HG03280 (cell line): ENCODE results near the gene ZNF467.

Experiments used
- ATAC-seq: cut with Tn5 transposase; IDR thresholded peaks from one replicate; pipeline ENCODE4 v1.9.1; 2021; ENCODE audit warnings: mild to moderate bottlenecking, moderate library complexity; ENCODE audit not compliant: unreplicated experiment

The ZNF467 gene

DNA sequence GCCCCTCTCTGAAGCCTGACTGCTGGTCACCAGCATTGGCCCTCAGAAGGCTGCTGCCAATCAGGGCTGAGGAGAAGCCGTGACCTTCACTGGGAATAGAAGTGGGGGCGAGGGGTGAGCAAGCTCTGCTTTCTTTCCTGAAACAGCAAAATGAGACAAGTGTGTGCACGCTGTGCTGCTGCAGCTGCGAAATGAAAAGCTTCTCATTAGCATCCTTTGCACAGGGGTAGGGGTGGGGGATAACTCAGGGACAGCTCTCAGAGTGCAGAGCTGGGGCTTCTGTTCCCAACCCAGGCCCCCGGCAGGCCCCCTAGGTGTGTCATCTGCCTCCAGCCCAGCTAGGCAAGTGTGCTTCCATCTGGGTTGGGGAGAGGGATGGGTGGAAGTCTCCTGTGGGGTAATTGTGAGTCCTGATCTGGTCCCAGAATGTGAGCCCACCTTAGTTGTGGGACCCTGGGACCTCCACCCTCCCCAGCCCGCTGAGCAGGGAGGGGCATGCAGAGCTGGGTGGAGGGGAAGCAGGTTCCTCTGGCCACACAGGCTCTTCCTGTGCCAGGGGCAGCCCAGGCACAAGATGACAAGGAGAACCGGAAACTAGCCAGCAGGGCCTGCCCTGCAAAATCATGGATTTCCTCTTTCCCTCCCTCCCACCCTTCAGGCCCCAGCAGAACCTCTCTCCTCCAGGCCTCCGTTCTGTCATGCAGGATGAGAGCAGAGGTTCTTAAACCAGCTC is 22.2 kb downstream of the ZNF467 start:
- ATAC-seq, result no peak

DNA sequence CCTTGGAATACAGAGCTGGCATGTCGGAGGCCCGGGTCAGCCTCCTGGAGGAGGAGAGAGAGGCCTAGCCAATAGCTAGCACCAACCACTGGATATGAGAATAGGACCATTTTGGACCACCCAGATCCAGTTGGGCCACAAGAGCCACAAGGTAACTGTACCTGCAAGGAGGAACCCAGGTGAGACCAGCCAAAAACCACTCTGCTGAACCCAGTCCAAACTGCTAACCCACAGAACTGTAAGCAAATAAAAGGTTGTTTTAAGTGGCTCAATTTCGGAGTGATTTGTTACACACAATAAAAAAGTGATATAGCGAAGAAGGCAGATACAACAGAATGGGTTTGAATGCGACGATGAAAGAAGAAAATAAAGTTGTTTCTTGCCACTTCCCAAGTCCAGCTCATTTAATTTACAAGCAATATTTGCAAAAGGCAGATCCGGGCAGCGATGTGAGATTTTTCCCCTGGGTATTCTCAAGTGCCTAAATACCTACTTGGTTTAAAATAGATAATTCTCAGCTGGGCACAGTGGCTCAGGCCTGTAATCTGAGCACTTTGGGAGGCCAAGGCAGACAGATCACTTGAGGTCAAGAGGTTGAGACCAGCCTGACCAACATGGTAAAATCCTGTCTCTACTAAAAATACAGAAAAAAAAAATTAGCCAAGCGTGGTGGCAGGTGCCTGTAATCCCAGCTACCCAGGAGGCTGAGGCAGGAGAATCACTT is 23.1 kb downstream of the ZNF467 start:
- ATAC-seq, result no peak

DNA sequence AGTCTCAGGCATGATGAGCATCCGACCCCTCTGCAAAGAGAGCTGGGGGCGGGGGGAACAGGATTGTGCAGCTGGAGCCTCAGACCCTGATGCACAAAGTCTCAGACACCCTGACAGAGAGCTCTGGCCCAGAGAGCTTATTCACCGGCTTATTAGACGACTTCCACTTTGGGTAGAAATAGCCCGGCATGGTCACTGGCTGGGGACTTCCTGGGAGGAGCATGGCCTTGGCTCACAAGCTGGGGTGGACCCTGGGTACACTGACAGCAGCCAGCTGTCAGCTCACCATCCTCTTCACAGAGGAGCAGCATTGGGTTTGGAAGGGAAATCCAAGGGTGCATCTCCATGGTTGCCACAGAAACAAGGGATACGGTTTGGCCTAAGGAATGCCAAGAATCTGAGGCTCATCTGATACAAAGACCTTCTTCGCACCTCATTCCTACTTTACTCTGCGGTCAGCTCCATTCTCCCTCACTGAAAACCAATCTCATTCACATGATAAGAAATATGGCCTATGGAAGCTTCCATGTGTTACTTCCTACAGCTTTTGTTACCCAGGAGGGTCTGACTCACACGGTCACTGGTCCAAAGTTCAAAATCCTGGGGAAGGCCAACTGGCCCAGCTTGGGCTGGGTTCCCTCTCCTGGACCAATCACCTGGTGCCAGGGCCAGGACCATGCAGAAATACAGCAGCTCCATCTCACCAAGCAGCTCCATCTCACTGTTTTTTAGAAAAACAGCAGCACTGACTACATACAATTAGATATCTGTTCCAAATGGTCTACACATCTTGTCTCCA is 25.1 kb downstream of the ZNF467 start:
- no peak for ATAC-seq

DNA sequence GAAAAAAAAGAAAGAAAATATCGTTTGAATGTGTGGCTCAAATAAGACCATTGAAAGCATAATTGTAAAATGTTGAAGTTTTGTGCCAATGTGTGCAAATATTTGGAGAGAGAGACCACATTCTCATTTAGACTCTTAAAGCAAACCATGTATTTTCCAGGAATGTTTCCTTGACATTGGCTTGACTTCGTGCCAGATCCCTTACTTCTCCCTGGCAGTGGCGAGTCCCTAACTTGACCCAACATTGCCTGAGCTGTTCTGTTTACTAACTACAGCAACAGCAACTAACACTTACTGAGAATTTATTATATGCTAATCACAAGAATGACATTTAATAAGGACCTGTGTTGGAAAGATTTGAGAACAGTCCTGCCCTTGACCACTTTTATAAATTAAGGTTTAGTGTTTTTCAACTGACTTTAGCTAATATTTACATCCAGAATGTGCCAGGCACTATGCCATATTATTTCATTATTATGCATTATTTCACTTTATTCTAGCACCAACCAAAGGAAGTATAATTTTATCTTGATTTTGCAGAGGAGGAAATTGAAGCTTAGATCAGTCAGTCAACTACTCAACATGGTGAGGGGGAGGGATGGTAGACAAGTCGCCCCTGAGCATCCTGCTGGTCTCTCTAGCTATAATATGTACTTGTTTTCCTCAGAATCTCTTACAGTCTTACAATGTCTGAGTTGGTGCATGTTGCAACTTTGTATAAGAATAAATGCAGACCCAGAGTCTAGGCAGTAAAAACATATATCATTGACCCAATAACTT is 29.7 kb downstream of the ZNF467 start:
- ATAC-seq, result no peak

DNA sequence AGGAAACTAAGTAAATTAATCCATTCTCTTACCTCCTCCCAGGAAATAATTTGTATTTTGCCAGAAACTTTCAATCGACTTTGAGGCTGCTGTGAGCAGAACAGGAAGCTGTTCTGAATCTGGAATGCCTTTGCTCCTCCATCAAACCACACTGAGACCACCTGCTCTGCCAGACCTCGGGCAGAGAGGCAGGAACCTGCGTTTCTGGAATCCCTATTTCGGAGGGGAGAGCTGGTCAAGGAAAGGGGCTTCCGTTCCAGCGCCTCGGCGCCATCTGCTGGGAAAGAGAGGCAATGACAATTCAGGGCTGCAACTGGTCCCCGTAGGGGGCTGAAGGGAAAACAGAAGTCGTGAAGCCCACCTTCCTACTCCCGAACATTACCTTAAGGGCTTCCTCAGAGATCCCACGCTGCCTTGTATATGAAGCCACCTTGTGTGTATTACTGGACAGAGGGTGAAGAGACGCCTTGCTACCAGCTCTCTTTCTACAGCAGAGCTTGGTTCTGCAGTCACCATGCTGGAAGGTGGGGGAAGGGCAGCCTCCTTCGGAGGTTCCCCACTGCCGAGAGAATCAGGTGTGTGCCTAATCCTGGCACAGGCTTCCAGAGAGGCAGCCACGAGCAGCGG is 31.2 kb downstream of the ZNF467 start:
- ATAC-seq, result peak; percentile 61

DNA sequence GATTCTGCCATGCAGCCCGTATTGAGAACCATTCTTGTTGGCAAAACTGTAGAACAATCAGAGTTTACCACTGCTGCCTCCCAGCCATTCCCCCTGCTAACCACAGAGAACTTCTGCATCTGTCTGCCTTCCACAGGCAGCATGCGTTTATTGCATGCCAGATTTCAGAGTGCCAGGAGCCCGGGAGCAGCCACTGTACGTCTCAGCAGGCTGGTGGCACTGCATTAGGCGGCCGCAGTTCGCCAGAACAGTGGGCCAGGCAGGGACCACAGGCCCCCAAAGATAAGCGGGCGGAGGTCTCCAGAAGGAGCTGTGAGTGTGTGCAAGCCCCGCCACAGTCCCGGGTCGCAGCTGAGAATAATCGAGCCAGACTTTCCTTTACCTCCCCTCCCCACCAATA is 31.8 kb downstream of the ZNF467 start:
- ATAC-seq, result no peak

DNA sequence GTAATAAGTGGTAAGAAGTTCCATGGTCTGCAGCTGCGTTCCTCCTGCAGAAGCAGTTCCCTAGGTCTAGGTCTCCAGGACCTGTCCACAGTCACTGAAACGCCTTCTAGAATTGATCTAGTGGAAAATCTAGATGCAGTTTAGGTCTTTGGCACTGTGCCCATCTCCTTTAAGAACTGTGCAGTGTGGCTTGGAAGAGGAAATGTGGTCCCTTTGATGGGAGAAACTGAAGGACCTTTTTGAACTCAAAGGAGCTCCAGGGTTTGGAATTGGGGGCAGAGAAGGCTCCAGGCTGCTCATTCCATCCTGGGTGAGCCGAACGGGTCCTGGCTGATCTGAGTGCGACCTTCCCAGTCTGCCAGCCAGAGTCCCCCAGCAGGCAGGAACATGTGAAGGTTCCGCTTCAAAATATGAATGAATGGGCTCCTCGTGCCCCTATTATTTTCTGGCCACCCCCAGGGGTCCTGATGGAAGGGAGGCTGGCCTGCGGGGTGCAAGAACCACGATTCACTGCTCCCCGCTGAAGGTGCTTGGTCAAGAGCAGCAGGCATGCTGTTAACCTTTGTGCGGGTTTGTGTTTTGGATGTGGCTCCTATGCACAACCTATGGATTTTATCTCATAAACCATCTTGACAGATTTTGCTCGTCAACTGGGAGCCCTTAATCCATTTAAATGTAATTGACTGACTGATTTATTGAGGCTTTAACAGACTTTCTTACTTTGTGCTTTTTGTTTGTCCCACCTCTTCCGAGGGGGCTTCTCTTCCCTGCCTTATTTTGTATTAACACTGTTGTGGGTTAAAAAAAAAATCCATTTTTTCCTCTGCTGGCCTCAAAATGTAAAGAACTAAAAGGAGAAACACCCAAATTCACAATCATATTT is 36.7 kb downstream of the ZNF467 start:
- ATAC-seq, result no peak

DNA sequence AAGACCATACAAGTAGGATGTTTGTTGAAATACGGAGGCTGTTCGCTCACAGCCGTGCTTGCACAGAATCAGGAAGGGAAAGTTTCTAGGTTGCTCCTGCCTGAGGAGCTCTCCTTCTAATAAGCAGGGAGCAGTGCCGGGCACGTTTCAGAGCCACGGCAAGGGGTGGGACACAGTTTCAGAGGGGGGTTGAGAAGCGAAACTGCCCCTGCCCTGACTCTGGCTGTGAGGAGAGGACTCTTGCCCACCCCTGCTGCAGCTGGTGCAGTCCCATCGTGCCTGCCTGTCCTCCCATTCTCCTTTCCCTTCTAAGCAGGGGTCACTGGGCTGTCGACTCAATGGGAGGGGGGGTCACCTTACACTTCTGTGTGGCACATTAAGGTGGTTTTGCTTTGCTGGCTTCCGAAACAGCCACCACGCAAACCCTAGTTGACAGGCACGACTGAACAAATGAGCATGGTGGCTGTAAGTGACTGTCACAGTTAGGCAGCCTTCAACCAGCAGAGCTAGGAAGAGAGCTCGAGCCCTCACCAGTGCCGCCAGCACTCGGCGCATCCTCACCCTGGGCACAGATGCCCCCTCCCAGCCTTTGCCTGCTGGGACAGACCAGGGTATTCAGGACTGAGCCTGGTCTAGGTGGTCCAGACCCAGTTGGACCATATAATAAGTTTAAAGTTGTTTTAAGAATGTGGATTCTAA is 37.5 kb downstream of the ZNF467 start:
- ATAC-seq, result no peak

DNA sequence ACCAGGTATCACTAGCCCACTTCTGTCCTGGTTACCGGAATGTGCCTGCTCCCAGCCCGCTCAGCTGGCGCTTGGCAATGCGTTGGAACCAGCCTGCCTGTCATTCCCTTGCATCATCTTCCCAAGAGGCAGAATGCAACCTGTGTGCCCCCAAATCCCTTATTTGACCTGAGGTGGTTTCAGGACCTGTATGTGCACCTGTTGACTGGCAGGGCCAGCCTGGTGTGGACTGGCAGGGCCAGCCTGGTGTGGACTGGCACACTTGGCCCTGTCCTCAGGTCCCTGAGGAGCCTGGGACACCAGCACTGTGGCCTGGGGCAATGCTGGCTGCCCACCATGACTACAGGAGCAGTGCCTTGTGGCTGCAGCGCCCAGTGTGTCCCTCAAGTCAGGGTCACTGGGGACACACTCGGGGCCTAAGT is 38.2 kb downstream of the ZNF467 start:
- no peak for ATAC-seq

DNA sequence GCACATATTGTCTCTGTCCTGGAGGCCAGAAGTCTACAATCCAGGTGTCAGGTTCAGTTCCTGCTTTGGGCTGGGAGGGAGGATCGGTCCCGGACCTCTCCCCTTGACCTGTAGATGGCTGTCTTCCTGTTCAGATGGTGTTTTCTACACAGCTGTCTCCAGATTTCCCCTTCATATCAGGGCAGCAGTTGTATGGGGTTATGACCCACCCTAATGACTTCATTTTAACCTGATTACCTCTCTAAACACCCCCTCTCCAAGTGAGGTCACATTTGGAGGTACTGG is 38.7 kb downstream of the ZNF467 start:
- ATAC-seq, result no peak

DNA sequence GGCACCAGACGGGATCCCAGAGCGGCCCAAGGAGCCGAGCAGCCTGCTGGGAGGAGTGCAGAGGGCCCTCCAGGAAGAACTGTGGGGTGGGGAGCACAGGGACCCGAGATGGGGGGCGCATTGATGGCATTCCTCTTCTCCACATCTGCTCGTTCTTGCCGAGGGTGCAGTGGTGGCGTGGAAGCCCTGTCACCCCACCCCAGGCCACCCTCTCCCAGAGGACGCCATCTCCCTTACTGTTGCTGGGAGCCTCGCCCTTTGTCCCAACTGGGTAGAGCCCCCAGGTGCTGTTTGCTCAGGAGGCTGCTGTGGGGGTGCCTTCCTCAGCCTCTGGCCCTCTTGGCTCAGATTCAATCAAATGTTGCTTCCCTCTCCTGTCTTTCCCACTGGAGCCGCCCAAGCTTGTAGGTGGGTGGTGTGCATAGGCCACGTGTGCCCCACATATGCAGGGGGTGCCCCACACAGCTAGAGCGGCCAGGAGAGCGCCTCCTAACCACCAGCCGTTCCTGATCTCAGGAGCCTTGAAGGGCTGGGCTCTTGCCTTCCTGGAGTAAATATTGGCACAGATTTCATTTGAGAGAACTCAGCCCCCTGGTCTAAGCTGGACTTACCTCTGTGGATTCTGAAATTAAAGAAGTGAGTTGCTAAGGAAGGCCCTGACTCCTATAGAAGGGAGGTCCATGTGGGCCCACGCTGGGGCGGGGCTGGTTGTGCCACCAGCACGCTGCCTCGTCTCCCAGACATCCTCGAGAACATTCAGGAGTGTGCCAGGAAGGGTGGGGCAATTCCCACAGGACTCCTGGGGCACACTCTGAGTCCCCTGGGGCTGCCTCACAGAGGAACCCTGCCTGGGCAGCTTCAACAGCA is 39.2 kb downstream of the ZNF467 start:
- ATAC-seq, result no peak

DNA sequence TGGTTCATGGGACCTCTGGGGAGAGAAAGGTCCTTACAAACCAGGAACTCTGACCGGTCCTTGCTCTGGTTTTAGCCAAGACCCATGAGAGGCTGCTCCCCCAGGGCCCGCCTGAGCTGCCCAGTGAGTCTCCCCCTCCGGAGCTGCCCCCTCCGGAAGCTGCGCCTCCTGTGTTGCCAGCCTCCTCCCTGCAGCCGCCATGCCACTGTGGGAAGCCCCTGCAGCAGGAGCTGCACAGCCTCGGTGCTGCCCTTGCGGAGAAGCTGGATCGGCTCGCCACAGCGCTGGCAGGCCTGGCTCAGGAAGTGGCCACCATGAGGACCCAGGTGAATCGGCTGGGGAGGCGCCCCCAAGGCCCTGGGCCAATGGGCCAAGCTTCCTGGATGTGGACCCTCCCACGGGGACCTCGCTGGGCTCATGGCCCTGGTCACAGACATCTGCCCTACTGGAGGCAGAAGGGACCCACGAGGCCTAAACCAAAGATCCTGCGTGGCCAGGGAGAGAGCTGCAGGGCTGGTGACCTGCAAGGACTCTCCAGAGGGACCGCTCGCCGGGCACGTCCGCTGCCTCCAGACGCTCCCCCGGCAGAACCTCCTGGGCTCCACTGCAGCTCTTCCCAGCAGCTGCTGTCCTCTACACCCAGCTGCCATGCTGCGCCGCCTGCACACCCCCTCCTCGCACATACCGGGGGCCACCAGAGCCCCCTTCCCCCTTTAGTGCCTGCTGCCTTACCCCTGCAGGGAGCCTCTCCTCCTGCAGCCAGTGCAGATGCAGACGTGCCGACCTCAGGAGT is 40.1 kb downstream of the ZNF467 start:
- no peak for ATAC-seq

DNA sequence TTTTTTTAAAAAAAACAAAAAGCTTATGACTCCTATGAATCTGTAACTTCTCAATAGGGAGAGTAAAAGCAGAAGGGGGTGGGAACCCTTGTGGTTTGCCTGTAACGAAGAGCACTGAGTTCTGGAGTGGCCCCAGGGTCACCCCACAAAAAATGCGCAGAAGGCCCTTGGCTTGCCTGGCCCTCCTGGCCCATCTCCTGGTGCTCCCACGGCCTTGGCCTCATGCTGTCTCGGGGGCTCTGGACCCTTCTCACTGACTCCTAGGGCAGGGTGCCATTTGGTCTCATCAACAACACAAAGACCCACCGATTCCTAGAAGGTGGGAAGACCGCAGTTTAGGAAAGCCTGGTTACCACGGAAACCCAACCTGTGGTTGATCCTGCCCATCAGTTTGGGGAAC is 40.8 kb downstream of the ZNF467 start:
- no peak for ATAC-seq

DNA sequence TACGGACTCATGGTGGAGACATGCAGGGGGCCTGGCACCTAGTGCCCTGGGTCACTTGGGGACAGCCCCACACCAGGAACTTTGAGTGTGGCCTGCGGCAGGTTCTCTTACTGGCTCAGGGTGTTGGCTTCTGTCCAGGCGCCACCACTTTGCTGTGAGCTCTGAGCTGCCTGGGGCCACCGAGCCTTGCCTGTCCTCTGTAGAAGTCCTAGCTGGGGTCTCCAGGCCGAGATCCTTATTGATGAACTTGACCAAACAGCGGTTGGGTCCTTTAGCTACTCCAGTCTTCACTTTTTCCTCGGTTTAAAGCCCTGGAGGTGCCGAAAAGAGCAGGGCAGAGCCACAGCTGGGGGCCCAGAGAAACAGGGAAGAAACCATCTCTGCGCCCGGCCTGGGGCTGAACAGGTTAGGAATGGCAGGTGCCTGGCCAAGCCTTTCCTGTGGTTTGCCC is 41.3 kb downstream of the ZNF467 start:
- no peak for ATAC-seq

DNA sequence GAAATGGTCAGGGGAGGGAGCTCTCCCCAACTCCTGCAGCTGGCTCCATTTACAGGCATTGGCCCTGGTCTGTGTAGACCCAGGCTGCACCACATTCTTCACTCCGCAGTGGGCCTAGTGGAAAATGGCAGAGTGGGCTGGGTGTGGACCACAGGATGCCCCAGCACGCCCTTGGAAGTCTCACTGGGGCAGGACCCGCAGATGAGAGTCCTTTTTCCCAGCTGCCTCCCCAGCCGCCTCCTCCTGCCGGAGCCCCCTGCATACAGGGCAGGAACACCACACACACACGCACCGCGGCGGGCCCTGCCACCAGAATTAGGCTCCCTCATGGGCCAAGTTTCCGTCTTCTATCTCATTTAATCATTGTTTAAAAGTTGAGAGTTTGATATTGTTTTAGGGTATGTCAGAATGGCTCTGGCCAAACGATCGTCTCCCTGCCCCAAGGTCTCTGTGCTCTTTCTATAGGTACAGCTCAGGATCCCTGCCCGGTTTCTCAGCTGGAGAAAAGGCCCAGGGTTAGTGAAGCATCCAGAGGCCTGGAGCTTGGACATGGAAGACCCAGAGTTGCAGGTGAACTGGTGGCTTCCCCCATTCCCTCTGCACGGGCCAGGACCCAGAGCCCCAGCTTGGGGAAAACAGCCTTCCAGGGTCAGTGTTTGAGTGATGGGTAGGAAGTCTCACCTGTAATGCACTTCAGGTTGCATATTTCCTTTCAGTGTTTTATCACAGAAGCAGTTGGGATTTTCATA is 42.0 kb downstream of the ZNF467 start:
- no peak for ATAC-seq

DNA sequence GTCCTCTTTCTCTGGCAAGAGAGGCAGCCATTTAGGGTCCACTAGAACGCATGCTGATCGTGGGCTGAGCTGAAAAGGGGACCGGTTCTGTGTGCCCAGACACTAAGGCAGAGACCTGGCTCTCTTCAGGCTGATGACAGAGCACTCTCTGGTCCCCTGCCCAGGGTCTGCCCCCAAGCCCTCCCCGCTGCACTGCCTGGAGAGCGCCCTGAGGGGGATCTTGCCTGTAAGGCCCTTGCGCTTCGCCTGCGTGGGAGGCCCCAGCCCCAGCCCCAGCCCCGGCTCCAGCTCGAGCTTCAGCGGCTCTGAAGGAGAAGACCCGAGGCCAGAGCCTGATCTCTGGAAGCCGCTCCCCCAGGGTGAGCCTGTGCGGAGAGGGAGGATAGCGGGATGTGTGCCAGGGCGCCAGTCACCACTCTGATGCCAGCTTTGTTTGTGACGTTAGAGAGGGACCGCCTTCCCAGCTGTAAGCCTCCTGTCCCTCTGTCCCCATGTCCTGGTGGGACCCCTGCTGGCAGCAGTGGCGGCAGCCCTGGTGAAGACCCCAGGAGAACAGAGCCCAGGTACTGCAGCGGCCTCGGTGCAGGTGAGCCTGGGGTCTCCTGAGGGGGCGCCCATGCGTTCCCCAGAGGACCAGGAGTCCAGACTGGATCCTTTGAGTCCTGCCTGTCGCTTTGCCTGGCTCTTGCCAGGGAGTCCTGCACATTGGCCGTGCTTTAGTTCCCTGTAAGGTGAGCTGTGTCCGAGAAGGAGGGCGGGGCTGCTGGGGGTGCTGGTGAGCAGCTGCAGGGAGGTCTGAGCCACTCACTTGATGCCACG is 43.2 kb downstream of the ZNF467 start:
- ATAC-seq, result no peak
